Measurements from ENCODE around the gene RAB11FIP3. TPM values are rescaled to one million over a fixed set of nuclear protein-coding genes. Genes with fewer than 3 reads are reported as not detected.

RAB11FIP3 gene
- total RNA-seq, 1 experiment from 2014 or later, result 37.1 TPM

GRCh38 chr16:560204-560700 is 134.8 kb downstream of the RAB11FIP3 start, which contains the start of gene PRR35:
PRR35 (plus strand) TSS chr16:560394; CDS start chr16:563295, 2,901 bp downstream.
- Histone ChIP-seq H2BK15ac (ENCODE audit: low read depth, low read length) (no peak within 1 kb of the TSS), H2BK5ac (ENCODE audit: insufficient read length, low read length) (no peak within 1 kb of the TSS), H3K9me3 (ENCODE audit: control insufficient read depth, low read depth, low read length) (no peaks in the 10 kb centered on the region), H3K4me1 (ENCODE audit: insufficient read depth, low read length) (no peaks in the 10 kb centered on the region), H3T11ph (ENCODE audit: low read length) (no peak within 1 kb of the TSS), H3K9ac (ENCODE audit: extremely low read depth, insufficient read length, low read length) (no peak within 1 kb of the TSS), H3K79me2 (ENCODE audit: insufficient read depth, low read length) (no peaks in the 10 kb centered on the region), H4K8ac (replicated peaks; ENCODE audit: insufficient read length, low read depth, low read length) (no peak within 1 kb of the TSS), H2AK5ac (ENCODE audit: insufficient read length, low read length) (no peak within 1 kb of the TSS), H4K5ac (ENCODE audit: insufficient read length, low read depth, low read length) (no peak within 1 kb of the TSS), H3K14ac (ENCODE audit: insufficient read depth, low read length) (no peak within 1 kb of the TSS), H3K79me1 (ENCODE audit: insufficient read depth, low read depth, low read length, poor library complexity, severe bottlenecking) (no peaks in the 10 kb centered on the region), H2BK120ac (ENCODE audit: low read depth, low read length, poor library complexity, severe bottlenecking) (no peak within 1 kb of the TSS), H3K56ac (ENCODE audit: insufficient read length, low read depth, low read length) (no peak within 1 kb of the TSS), H3K4ac (ENCODE audit: low read depth, low read length) (no peak within 1 kb of the TSS), H3K4me2 (ENCODE audit: insufficient read depth, insufficient read length, low read length) (no peak within 1 kb of the TSS), H3K23me2 (ENCODE audit: insufficient read length, low read depth, low read length, poor library complexity, severe bottlenecking) (no peaks in the 10 kb centered on the region), H4K20me1 (ENCODE audit: control insufficient read depth, insufficient read depth, insufficient read length) (peaks cover 3% of the 10 kb centered on the region), H2BK12ac (ENCODE audit: insufficient read length, low read depth, low read length) (no peak within 1 kb of the TSS), H2AFZ (ENCODE audit: low read length) (no peak within 1 kb of the TSS), H3K23ac (ENCODE audit: insufficient read length, low read depth, low read length) (no peak within 1 kb of the TSS), H4K91ac (ENCODE audit: insufficient read length, low read depth, low read length) (no peak within 1 kb of the TSS), H3K27ac (ENCODE audit: insufficient read length, low read depth, low read length) (no peak within 1 kb of the TSS), H2BK20ac (ENCODE audit: low read depth, low read length, poor library complexity, severe bottlenecking) (no peak within 1 kb of the TSS), H3K27me3 (ENCODE audit: insufficient read depth, low read length) (peaks cover 2% of the 10 kb centered on the region; the same call in 1 of the 2 replicates), H3K18ac (ENCODE audit: insufficient read length, low read depth, low read length) (no peak within 1 kb of the TSS)
- WGBS (ENCODE audit: extremely low coverage, insufficient read length, low lambda C conversion rate), result no CpG with 5 or more reads among the region's 84 CpGs
- Mint-ChIP-seq H3K36me3 (ENCODE audit: insufficient read depth in 1 of 3, low read depth in 3 of 3) (no peaks in the 10 kb centered on the region; a peak in 1 of 7 replicates), H3K4me3 (peak within 1 kb of the TSS; percentile 41 to 58; a peak in 4 of 5 replicates), H3K27ac (no peak within 1 kb of the TSS), H3K27me3 (ENCODE audit: low read depth) (peaks cover 42% of the 10 kb centered on the region), H3K4me1 (peaks cover 0 to under 1% of the 10 kb centered on the region in 2 experiments; a peak in 2 of 4 replicates), H3K9me3 (no peaks in the 10 kb centered on the region; a peak in 1 of 5 replicates)
- TF ChIP-seq CTCF (conservative IDR thresholded peaks at IDR 0.05), result no peak
- DNase-seq, result no peak
